Measurements from ENCODE around the gene SEPTIN7.

SEPTIN7 gene

GRCh38 chr7:35792472-35792871 lies 8.4 kb upstream of the SEPTIN7 start:
- FAIRE-seq: no peak

- FAIRE-seq: no peak
Measured at GRCh38 chr7:35792873-35793489, 7.9 kb upstream of the SEPTIN7 start.

DNA sequence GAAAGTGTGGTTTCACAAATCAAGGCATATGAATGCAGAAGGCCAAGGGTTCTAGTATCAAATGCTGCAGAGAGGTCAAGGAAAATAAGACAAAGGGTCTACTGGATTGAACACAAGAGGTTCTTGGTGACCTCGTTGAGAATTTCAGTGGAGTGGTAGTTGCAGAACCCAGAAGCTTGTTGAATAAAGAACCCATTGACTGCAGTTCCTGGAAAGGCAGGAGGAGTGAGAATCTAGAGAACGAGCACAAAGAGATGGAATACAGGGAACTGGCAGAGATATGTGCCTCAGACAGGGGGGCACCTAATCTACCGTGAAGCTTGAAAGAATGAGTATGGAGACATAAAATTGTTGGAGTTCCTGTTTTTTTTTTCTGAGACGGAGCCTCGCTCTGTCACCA lies 3.5 kb upstream of the SEPTIN7 start:
- no peak for FAIRE-seq

GRCh38 chr7:35799846-35800717 lies 775 bp upstream of the SEPTIN7 start:
- no peak for FAIRE-seq

GRCh38 chr7:35801392-35802101 lies 690 bp downstream of the SEPTIN7 start:
- FAIRE-seq: no peak

DNA sequence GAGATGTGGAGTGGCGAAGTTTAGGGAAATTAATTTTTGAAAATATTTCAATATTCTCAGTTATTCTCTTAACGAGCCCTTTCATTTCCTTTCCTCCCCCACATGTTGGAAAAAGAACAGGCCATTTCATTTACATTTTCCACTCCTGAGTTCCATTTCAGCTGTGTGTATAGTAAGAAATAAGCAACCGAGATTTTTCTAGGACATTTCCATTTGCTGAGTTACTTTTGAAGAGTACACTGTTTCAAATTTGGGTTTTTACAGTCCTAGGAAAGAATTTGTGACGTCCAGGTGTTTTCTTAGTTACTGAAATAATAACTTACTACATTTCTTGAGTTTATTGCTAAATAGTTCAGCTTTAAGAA lies 1.2 kb downstream of the SEPTIN7 start:
- FAIRE-seq: peak; percentile 12

GRCh38 chr7:35802649-35803048 lies 1.8 kb downstream of the SEPTIN7 start:
- FAIRE-seq: no peak

- no peak for FAIRE-seq
Measured at GRCh38 chr7:35804231-35804970, 3.5 kb downstream of the SEPTIN7 start.

GRCh38 chr7:35805876-35806275 lies 5.0 kb downstream of the SEPTIN7 start:
- no peak for FAIRE-seq

DNA sequence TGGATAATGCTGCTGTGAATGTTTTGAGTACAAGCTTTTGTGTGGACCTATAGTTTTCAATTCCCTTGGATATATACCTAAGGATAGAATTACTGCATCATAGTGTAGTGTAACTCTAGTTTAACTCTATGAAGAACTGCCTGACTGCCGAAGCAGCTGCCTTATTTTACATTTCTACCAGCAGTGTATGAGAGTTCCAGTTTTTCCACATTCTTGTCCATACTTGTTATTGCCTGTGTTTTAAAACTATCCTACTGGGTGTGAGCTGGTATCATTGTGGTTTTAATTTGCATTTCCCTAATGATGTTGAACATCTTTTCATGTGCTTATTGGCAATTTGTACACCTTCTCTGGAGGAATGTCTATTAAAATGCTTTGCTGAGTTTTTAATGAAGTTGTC lies 15.7 kb downstream of the SEPTIN7 start:
- no peak for FAIRE-seq

GRCh38 chr7:35817181-35817580 lies 16.3 kb downstream of the SEPTIN7 start:
- no peak for FAIRE-seq

- FAIRE-seq: no peak
Measured at GRCh38 chr7:35817930-35818329, 17.1 kb downstream of the SEPTIN7 start.

GRCh38 chr7:35818513-35818912 lies 17.7 kb downstream of the SEPTIN7 start:
- FAIRE-seq: no peak

- FAIRE-seq: no peak
Measured at GRCh38 chr7:35819310-35819709, 18.5 kb downstream of the SEPTIN7 start.

- no peak for FAIRE-seq
Measured at GRCh38 chr7:35819954-35820703, 19.3 kb downstream of the SEPTIN7 start.

GRCh38 chr7:35820858-35821257 lies 20.0 kb downstream of the SEPTIN7 start:
- no peak for FAIRE-seq

GRCh38 chr7:35823440-35823839 lies 22.6 kb downstream of the SEPTIN7 start:
- no peak for FAIRE-seq

- FAIRE-seq: no peak
Measured at GRCh38 chr7:35825974-35826373, 25.1 kb downstream of the SEPTIN7 start.

- no peak for FAIRE-seq
Measured at GRCh38 chr7:35826751-35827150, 25.9 kb downstream of the SEPTIN7 start.

- FAIRE-seq: no peak
Measured at GRCh38 chr7:35828817-35829216, 28.0 kb downstream of the SEPTIN7 start.

DNA sequence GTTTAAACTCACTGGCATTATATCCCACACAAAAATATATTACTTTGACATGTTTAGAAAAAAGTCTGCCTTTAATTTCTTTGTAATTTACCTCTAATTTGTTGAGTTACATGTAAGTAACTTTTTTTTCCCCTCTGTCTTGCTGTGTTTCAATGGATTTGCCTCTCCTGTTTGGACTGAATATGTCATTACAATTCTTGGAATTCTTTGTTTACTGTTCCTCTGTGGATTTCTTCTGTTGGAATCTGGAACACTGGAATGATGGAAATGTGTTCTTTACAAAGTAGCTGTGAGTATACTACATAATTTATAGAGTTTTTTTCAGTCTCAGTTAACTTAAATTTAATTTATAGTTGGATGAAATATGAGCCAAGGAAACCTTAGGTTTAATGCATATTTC lies 30.4 kb downstream of the SEPTIN7 start:
- FAIRE-seq: peak; percentile 75
